Esophagus muscularis mucosa (tissue), 4 donors: Measurements from ENCODE around the gene WNT7B. TPM values are rescaled to one million over a fixed set of nuclear protein-coding genes. Genes with fewer than 3 reads are reported as not detected.
A peak's percentile ranks its signal among the peaks of the same experiment; 100 is the strongest.

Source experiments
- DNase-seq: peaks from one replicate; pipeline ENCODE4 v3.0.0-alpha.2; 2017; ENCODE audit errors: extremely low spot score
- H3K27ac ChIP-seq, 4 donors: fragments of 200-600 bp; sonication (generic); replicated peaks in 1 of 4; 1 replicate in 3 of 4; 2 replicates in 1 of 4; pipeline ENCODE4 v1.5.1; 2016 to 2019; ENCODE audit warnings: mild to moderate bottlenecking in 1 of 4
- H3K27me3 ChIP-seq, 4 donors: fragments of 200-600 bp; sonication (generic); one replicate each; pipeline versions ENCODE4 v1.5.1 to v1.6.0; 2016 to 2019
- H3K36me3 ChIP-seq, 4 donors: fragments of 200-600 bp; sonication (generic); one replicate each; pipeline ENCODE4 v1.5.1; 2016 to 2019
- H3K4me1 ChIP-seq, 4 donors: fragments of 200-600 bp; sonication (generic); one replicate each; pipeline ENCODE4 v1.5.1; 2016 to 2019
- H3K4me3 ChIP-seq, 4 donors: fragments of 200-600 bp; sonication (generic); 1 replicate in 2 of 4; 2 replicates in 2 of 4; pipeline ENCODE4 v1.5.1; 2016 to 2019; ENCODE audit warnings: mild to moderate bottlenecking in 4 of 4, moderate library complexity in 1 of 4
- H3K9me3 ChIP-seq, 4 donors: fragments of 200-600 bp; sonication (generic); 1 replicate in 3 of 4; 2 replicates in 1 of 4; pipeline ENCODE4 v1.5.1; 2016 to 2019
- CTCF ChIP-seq, 3 experiments: fragments of 200-600 bp in 2 of 3; fragments of 450-650 bp in 1 of 3; sonication (generic) in 2 of 3; IDR thresholded peaks; one replicate each; pipeline ENCODE4 v1.5.1; 2017 to 2019; ENCODE audit warnings: antibody characterized with exemption in 3 of 3, mild to moderate bottlenecking in 2 of 3, moderate library complexity in 1 of 3
- EP300 ChIP-seq: sonication (generic); formaldehyde crosslinking; IDR thresholded peaks from one replicate; pipeline ENCODE4 v1.6.1; 2017; ENCODE audit warnings: antibody characterized with exemption
- POLR2A ChIP-seq: fragments of 450-650 bp; IDR thresholded peaks from one replicate; pipeline ENCODE4 v1.6.1; 2017; ENCODE audit warnings: antibody characterized with exemption, moderate library complexity, mild to moderate bottlenecking, low read depth
- POLR2AphosphoS5 ChIP-seq, 2 donors: sonication (generic); formaldehyde crosslinking; IDR thresholded peaks; one replicate each; pipeline ENCODE4 v1.6.1; 2017; ENCODE audit warnings: antibody characterized with exemption in 2 of 2
- WGBS: methylation state at CpG from one replicate; pipeline ENCODE4 v1.1.5; 2018; 5-methylcytosine and 5-hydroxymethylcytosine counted together
- intact Hi-C: fragments of 100-400 bp; cut with DNase I; formaldehyde crosslinking; loops from one replicate; pipeline ENCODE4 v1.15.1; 2023
- total RNA-seq, 4 donors: library from RNA; depleted of rRNA; stranded (reverse); fragments of >200 nt; gene quantifications; one replicate each; pipeline versions ENCODE4 v1.1.0 to v1.2.1, GENCODE V29; 2016

The WNT7B gene
- total RNA-seq, 4 donors from 2014 or later = not detected

- no peaks in the 10 kb centered on the region for H3K36me3 ChIP-seq
- H3K27ac ChIP-seq = peak overlapping the region; percentile 84 to 97 (median 92)
- peaks cover 0 to 9% (median 4%) of the 10 kb centered on the region in 4 donors for H3K9me3 ChIP-seq
- H3K4me3 ChIP-seq = no peak overlapping the region
- DNase-seq = no peak
- WGBS = 94% methylated on average over 7 of the region's 9 CpGs
- no peaks in the 10 kb centered on the region for H3K27me3 ChIP-seq
- intact Hi-C loops = no loop called here
- TF ChIP-seq POLR2AphosphoS5 (IDR thresholded peaks at IDR 0.05) (no peak), POLR2A (no peak), CTCF (IDR thresholded peaks at IDR 0.05) (no peak), EP300 (no peak)
- H3K4me1 ChIP-seq = peaks cover 46 to 71% (median 59%) of the 10 kb centered on the region in 4 donors
Observed at GRCh38 chr22:46008836-46009596, 32.1 kb upstream of the WNT7B start.

GRCh38 chr22:46008291-46008690 is 31.3 kb upstream of the WNT7B start:
- DNase-seq = no peak
- intact Hi-C loops = no loop called here
- H3K4me1 ChIP-seq = peaks cover 44 to 71% (median 58%) of the 10 kb centered on the region in 4 donors
- peaks cover 0 to 9% (median 4%) of the 10 kb centered on the region in 4 donors for H3K9me3 ChIP-seq
- peak overlapping the region; percentile 84 to 97 (median 92) for H3K27ac ChIP-seq
- no peaks in the 10 kb centered on the region for H3K36me3 ChIP-seq
- H3K4me3 ChIP-seq = peak overlapping the region; percentile 2 to 37 (median 16)
- no peaks in the 10 kb centered on the region for H3K27me3 ChIP-seq
- TF ChIP-seq EP300 = no peak
- no peak for TF ChIP-seq CTCF (IDR thresholded peaks at IDR 0.05)
- TF ChIP-seq POLR2AphosphoS5 (IDR thresholded peaks at IDR 0.05) = no peak
- TF ChIP-seq POLR2A = no peak
- 57% methylated on average over 1 of the region's 3 CpGs for WGBS

GRCh38 chr22:46007848-46008261 is 30.9 kb upstream of the WNT7B start:
- Histone ChIP-seq H3K4me1 (peaks cover 44 to 70% (median 58%) of the 10 kb centered on the region in 4 donors), H3K27ac (peak overlapping the region; percentile 84 to 97 (median 92)), H3K4me3 (peak overlapping the region; percentile 2 to 37 (median 16)), H3K36me3 (no peaks in the 10 kb centered on the region), H3K27me3 (no peaks in the 10 kb centered on the region), H3K9me3 (peaks cover 0 to 9% (median 4%) of the 10 kb centered on the region in 4 donors)
- DNase-seq = no peak
- TF ChIP-seq CTCF (IDR thresholded peaks at IDR 0.05) (peak in 2 of 3 experiments; percentile 13 to 31), POLR2A (no peak), POLR2AphosphoS5 (IDR thresholded peaks at IDR 0.05) (peak; percentile 80 to 91), EP300 (peak; percentile 36)
- 17% methylated on average over 9 of the region's 25 CpGs for WGBS
- intact Hi-C loops = no loop called here

- intact Hi-C loops = no loop called here
- DNase-seq = no peak
- Histone ChIP-seq H3K4me1 (peaks cover 39 to 70% (median 55%) of the 10 kb centered on the region in 4 donors), H3K27me3 (no peaks in the 10 kb centered on the region), H3K4me3 (peak overlapping the region; percentile 15 to 37 (median 22)), H3K9me3 (peaks cover 0 to 9% (median 4%) of the 10 kb centered on the region in 4 donors), H3K27ac (peak overlapping the region; percentile 84 to 97 (median 92)), H3K36me3 (no peaks in the 10 kb centered on the region)
- TF ChIP-seq POLR2AphosphoS5 (IDR thresholded peaks at IDR 0.05) (peak; percentile 52 to 56), EP300 (no peak), POLR2A (no peak), CTCF (IDR thresholded peaks at IDR 0.05) (no peak)
- whole genome bisulfite sequencing = no CpG with 5 or more reads among the region's 36 CpGs
Observed at GRCh38 chr22:46007003-46007847, 30.3 kb upstream of the WNT7B start.
